Epithelial cell of prostate (primary cell): ENCODE results near the gene IL23A.
A peak's percentile ranks its signal among the peaks of the same experiment; 100 is the strongest.

ENCODE experiments used
- DNase-seq: peaks from one replicate; pipeline ENCODE4 v3.0.0-alpha.2; 2011; ENCODE audit warnings: low read depth, low spot score
- H3K27ac ChIP-seq: fragments of 450-650 bp; 2 replicates; pipeline ENCODE4 v1.5.1; 2017; ENCODE audit warnings: mild to moderate bottlenecking

Gene IL23A

GRCh38 chr12:56359851-56360767 is 21.4 kb downstream of the IL23A start, which contains the start of gene STAT2:
STAT2 (minus strand) TSS chr12:56360107; CDS start chr12:56356571, 3,536 bp downstream.
- H3K27ac ChIP-seq: peak within 1 kb of the TSS; percentile 93
- DNase-seq: peak; percentile 99

GRCh38 chr12:56361487-56362129 is 22.9 kb downstream of the IL23A start:
- no peak for DNase-seq

DNA sequence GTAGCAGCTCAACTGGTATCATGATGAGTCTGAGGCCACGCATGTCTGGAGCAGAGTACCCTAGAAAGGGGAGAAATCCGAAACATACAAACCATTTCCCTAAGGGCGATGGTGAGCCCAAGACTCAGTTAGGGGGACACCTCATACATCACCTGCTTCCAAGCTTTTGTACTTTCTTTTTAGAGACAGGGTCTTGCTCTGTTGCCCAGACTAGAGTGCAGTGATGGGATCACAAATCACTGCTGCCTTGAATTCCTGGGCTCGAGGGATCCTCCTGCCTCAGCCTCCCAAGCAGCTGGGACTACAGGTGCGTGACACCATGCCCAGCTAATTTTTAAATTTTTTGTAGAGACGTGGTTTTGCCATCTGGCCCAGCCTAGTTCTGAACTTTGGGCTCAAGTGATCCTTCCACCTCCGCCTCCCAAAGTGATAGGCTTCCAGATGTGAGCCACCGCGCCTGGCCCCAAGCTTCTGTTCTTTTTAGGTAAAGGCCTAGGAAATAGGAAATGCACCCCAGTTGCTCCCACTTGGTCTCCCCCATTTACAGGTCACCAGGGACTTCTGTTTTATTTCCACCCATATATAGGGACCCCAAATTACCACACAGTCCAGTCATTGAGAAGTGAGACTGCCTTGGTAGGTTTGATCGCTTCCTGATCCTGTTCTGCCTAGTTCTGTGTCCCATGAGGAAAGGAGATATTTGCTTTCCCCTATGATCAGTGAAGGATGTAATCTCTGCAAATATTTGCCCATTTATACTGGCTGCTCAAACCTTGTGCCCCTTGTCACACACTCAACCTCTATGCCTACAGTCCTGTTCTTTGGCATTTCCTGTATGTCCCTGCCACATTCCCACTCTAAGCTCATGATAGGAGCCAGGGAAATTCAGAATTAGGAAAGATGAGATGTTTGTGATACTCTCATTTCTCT is 23.7 kb downstream of the IL23A start, which contains the start of gene APOF:
APOF (minus strand) TSS at position 728 of the 930 bp plus-strand sequence; CDS start at position 616, 112 bp downstream.
- H3K27ac ChIP-seq: no peak within 1 kb of the TSS
- DNase-seq: no peak

More at GRCh38 chr12:56361487-56362129, 22.9 kb downstream of the IL23A start:
- H3K27ac ChIP-seq: no peak overlapping the region

DNA sequence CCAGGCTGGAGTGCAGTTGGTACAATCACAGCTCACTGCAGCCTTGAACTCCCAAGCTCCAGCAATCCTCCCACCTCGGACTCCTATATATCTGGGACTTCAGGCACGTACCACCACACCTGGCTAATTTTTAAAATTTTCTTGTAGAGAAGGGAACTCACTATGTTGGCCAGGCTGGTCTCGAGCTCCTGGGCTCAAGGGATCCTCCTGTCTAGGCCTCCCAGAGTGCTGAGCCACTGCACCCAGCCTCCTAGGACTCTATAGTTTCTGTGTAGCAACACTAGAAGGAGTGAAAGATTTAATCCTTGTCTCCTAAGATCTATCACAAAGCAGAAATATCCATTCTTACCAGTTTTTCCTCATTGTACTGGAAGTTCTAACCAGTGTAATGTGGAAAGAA is 28.3 kb downstream of the IL23A start:
- DNase-seq: no peak
- H3K27ac ChIP-seq: no peak overlapping the region

GRCh38 chr12:56373515-56373914 is 34.8 kb downstream of the IL23A start:
- H3K27ac ChIP-seq: no peak overlapping the region

GRCh38 chr12:56374726-56375597 is 36.3 kb downstream of the IL23A start:
- H3K27ac ChIP-seq: no peak overlapping the region
- DNase-seq: no peak

More at GRCh38 chr12:56373515-56373914, 34.8 kb downstream of the IL23A start:
- no peak for DNase-seq

DNA sequence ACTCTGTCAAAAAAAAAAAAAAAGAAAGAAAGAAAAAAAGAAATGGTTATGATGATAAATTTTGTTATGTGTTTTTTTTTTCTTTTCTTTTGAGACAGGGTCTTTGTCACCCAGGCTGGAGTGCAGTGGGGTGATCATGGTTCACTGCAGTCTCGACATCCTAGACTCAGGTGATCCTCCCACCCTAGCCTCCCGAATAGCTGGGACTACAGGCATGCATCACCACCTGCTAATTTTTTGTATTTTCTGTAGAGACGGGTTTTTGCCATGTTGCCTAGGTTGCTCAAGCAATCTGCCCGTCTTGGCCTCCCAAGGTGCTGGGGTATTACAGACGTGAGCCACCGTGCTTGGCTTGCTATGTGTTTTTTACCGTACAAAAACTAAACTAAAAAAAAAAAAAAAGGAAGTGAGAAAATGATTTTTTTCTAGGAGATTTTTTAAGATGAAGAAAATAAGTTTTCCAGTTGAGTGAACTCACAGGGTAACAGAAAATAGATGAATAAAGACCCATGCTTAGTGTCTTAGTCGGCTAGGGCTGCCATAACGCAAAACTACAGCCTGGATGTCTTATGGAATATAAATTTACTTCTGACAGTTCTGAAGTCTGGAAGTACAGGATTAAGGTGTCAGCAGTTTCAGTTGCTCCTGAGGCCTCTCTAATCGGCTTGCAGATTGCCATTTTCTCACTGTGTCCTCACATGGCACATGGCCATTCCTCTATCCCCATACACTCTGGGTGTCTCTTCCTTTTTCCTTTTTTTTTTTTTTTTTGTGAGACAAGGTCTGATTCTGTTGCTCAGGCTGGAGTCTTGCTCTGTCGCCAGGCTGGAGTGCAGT is 37.1 kb downstream of the IL23A start:
- no peak overlapping the region for H3K27ac ChIP-seq
- no peak for DNase-seq

GRCh38 chr12:56377310-56377988 is 38.8 kb downstream of the IL23A start:
- H3K27ac ChIP-seq: no peak overlapping the region
- DNase-seq: no peak

- no peak overlapping the region for H3K27ac ChIP-seq
- no peak for DNase-seq
Measured at GRCh38 chr12:56377989-56378316, 39.3 kb downstream of the IL23A start.

DNA sequence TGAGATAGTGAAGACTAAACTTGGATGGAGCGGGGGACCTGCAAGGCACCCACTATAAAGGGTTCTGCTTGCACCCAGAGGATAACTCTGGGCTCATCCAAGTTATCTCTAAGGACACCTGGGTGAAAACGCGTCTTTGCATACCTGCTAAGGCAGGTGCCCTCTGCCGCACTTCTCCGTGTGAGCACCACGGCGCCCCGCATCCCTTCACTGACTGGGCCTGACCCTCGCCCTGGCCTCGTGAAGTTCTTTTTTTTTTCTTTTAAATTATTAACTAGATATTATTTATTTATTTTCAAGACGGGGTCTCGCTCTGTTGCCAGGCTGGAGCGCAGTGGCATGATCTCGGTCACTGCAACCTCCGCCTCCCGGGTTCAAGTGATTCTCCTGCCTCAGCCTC is 43.9 kb downstream of the IL23A start:
- DNase-seq: no peak
- no peak overlapping the region for H3K27ac ChIP-seq

DNA sequence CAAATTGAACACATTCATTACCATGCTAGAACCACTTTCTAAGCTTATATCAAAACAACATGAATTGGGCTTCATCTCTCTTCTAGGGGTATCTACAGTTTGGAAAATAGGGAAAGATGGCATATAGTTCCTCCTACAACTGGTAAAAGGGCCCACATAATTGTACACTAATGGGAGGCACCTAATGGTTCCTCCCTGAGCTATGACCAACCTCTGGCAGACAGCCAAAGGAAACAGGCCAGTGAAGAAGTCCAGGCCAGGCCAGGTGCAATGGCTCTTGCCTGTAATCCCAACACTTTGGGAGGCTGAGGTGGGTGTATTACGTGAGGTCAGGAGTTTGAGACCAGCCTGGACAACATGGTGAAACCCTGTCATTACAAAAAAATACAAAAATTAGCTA is 47.2 kb downstream of the IL23A start:
- no peak for DNase-seq
- H3K27ac ChIP-seq: no peak overlapping the region

GRCh38 chr12:56387152-56387736 is 48.6 kb downstream of the IL23A start:
- DNase-seq: no peak
- H3K27ac ChIP-seq: no peak overlapping the region

GRCh38 chr12:56389412-56389811 is 50.7 kb downstream of the IL23A start:
- DNase-seq: no peak
- H3K27ac ChIP-seq: no peak overlapping the region
